SIG-M5 (cell line): ENCODE data around the gene NUTM2E.
"Not testable (repeated sequence)": the region's sequence is repeated elsewhere in the genome, so short reads cannot be mapped to it uniquely, and the experiment has no call there.

Experiments
- DNase-seq: peaks from one replicate; lab custom pipeline; 2025; lab: John Stamatoyannopoulos, UW

NUTM2E gene, protein sequence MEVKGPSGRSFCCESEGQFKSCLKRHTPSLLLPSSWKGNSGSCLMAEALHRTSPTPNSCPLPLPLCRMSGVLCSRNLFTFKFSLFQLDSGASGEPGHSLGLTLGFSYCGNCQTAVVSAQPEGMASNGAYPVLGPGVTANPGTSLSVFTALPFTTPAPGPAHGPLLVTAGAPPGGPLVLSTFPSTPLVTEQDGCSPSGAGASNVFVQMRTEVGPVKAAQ (N-terminal part only)

GRCh38 chr10:79826496-79827215 lies at the start of gene NUTM2E:
Gene NUTM2E (plus strand): TSS chr10:79826739. CDS start chr10:79841741, 15,002 bp downstream.
- not testable (repeated sequence) for DNase-seq

GRCh38 chr10:79777997-79778396 lies 48.5 kb upstream of the NUTM2E start:
- not testable (repeated sequence) for DNase-seq

DNA sequence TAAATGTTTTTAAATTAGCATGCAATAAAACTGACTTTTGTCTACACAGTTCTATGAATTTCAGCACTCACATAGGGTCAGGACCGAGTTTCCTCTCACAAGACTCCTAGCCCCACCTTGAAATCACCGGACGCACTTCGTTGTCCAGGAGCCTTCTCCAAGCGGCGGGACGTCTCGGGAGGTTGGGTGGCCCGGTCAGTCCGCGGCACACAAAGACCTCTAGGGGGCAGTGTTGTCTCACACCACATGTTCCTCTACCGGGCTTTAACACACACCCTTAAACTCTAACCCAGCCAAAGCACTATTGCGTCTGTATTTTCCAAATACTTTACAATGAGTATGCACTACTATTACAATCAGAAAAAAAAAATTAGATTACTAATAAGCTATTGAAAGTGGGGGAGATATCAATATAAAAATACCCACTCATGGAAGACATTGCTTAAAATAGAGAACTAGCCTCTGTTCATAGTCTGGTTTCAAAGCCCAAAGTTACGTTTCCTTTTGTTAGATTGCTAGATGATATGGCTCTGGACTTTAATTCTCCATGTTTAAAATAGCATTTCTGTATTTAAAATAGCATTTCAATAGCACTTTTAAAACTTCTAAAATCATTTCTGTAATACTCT lies 47.1 kb upstream of the NUTM2E start:
- DNase-seq, result not testable (repeated sequence)

DNA sequence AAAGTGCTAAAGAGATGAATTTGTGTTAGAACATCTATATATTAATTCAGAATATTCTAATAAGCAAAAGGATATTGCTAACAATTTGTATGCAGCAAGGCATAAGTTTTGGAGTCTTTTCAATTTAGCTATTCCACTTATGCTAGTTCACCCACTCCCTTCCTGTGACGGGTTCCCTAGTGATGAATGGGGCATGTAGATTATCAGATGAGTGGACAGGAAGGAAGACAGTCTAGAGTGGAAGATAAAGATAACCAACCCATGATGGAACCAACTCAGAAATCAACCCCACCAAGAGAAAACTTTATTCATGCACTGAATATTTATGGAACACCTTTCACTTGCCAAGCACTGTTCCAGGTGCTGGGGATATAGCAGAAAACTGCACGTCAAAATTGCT lies 46.5 kb upstream of the NUTM2E start:
- not testable (repeated sequence) for DNase-seq

DNA sequence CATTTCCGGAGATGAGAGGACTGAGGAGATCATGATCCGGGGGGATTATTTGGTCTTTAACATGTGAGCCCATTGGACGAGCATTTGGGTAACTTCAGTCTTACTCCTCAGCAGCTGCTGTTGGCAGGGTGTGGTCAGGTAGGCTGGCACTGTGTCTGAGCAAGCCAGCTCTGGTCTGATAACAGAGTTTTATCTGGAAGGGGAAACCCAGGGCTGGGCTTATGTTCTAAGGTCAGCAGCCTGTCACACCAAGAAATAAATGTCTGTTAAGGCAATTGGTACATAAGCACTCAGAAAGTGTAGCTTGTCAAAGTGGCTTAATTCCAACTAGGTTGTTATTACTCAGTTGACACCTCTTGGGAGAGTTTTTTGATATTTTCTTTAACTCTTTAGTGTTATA lies 45.0 kb upstream of the NUTM2E start:
- DNase-seq, result not testable (repeated sequence)

DNA sequence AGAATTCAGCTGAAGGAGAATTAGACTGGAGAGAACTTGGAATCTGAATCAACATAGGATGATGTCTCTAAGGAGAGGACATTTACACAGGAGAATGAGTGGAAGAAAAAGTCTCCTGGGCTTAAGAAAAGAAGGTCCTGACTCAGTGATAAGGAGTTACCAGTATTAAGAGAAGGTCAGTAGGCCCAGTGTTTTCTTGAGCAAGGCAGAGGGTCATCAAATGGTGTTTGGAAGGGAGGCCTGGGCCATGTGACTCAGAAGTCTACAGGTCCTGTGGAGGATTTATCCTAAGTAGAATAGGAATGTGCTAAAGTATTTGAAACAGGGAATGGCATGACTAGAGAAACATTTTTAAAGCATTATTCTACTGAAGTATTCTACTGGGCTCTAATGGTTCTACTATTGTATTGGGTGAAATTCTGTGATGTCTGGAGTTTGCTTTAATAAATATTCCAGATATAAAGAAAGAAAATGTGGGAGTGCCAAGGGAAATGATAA lies 39.0 kb upstream of the NUTM2E start:
- DNase-seq, result not testable (repeated sequence)

DNA sequence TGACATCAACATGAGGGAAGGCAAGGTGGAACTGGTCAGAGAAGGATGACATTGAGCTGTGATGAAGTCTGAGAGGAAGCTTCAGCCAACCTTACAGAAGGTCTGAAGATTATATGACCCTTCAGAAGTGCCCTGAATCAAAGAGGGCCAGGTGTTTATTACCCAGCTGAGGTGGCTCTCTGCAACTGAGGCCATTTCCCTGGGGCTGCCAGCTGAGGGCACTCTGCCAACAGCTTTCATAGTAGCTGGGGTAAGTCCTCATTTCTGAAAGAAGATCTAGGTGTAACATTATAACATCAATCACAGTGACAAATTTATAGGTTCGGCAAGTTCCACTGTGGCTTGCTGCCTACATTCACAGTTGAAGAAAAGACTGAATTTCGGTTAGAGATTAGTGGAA lies 37.2 kb upstream of the NUTM2E start:
- DNase-seq, result not testable (repeated sequence)

DNA sequence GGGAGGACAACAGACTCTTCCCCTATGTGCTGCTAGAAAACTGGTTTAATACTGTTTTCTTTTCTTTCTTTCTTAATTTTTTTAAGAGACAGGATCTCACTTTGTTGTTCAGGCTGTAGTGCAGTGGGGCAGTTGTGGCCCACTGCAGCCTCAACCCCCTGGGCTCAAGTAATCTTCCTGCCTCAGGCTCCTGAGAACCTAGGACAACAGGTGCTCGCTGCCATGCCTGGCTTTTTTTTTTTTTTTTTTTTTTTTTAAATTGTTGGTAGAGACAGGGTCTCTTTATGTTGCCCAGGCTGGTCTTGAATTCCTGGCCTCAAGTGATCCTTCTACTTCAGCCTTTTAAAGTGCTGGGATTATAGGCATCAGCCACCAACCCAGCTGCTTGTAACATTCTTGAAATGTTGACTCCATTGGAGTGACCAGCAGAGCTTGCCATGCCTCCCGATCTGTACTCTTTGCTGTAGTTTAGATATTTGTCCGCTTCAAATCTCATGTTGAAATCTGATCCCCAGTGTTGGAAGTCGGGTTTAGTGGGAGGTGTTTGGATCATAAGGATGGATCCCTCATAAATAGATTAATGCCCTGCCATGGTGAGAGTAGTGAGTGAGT lies 34.5 kb upstream of the NUTM2E start:
- not testable (repeated sequence) for DNase-seq

GRCh38 chr10:79799337-79799736 lies 27.2 kb upstream of the NUTM2E start:
- DNase-seq, result not testable (repeated sequence)

DNA sequence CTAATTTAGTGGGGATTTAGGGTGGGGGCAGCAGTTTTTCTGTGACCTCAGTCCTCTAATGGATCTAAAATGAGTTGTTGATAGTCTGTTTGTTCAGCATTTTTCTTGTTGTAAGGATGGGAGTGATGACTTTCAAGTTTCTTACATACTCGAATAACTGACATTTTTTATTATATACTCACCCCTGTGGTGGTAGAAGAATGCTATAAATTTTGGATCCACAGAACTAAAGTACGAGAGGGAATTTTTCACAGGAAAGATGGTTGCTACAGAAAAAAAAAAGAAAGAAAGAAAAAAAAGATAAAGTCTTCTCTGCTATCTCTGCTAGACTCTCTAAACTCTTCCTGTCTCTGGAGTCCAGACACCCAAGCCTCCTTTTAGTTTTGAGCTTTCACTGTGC lies 20.7 kb upstream of the NUTM2E start:
- DNase-seq, result not testable (repeated sequence)

GRCh38 chr10:79811895-79812294 lies 14.6 kb upstream of the NUTM2E start:
- not testable (repeated sequence) for DNase-seq

- DNase-seq, result not testable (repeated sequence)
Measured at GRCh38 chr10:79816290-79816689, 10.2 kb upstream of the NUTM2E start.

GRCh38 chr10:79823387-79823786 lies 3.2 kb upstream of the NUTM2E start:
- DNase-seq, result not testable (repeated sequence)

DNA sequence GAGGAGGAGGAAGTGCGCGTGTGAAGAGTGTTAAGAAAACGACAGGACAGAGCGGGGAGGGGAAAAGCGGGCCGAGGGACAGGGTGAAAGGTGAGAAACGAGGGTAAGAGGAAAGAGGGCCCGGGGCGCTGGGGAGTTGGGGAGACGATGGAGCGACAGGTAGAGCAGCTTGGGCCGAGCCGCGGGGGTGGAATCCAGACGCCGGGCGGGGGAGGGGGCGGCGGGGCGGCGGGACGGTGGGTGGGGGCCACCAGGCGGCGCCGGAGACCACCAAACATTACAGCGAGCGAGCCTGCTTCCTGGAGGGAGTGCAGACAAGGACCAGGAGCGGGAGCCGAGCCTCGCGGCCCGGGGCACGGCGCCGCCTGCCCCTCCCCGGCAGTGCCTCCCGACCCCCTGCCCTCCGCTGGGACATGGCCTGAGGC lies 940 bp upstream of the NUTM2E start:
- DNase-seq, result not testable (repeated sequence)

DNA sequence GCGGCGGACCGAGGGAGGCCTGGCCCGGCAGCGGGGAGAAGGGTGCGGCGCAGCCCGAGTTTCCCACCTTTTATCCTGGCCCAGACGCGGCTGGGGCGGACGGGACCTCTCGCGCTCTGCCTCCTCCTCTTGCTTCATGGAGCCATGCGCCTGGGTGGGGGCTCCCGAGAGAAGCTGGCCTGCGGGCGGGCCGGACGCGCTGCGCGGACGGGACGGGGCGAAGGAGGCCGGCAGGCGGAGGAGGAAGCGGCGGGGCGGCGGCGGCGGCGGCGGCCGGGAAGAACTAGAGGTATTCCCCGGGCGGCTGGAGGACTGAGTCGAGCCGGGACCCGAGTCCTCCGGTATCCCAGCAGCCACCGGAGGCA lies 426 bp upstream of the NUTM2E start:
- not testable (repeated sequence) for DNase-seq

GRCh38 chr10:79833833-79834232 lies 7.3 kb downstream of the NUTM2E start:
- DNase-seq, result not testable (repeated sequence)

GRCh38 chr10:79835891-79836290 lies 9.4 kb downstream of the NUTM2E start:
- DNase-seq, result not testable (repeated sequence)

DNA sequence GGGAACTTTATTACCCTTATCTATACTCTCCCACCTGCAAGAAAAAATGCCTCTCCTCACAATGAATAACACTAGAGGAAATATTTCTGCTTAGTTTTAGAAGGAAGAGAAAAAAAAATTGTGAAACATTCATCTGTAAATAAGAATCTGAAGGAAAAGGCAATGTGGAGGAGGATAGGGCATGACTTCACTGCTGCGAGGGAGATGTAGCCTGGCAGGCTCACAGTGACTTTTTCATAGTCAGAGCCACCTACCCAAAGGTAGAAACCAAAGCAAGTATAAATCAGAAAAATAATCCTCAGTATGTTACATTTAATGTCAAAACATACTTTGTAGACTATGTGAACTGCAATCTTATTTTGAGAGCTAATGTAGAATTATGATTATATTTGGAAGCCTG lies 10.4 kb downstream of the NUTM2E start:
- not testable (repeated sequence) for DNase-seq

GRCh38 chr10:79838441-79838840 lies 11.9 kb downstream of the NUTM2E start:
- DNase-seq, result not testable (repeated sequence)

DNA sequence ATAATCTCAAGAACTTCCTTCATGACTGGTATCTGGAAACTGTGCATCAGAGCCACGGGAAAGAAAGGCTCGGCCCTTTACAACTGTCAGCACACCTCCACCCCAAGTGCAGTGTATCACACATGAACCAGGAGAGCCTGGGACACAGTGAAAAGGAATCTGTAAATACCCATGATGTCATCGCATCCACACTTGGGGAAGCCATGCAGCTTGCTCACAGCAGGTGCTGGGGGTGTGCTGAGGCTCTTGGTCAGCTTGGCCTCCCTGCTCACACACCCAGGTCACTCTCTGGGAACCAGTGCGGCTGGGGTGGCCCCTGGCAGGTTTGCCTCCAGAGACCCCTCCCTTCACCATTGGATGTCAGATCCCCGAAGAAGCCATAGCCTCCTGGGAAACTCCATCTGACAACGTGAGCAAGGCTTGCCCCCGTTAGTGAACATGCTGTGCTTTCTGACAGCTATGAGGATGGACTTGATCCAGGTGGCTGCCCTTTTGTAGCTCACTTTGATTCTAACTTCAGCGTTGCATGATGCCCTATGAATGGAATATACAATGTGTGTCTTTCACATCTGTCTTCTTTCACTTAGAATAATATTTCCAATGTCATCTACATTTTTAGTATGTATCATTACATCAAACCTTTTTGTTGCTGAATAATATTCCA lies 26.8 kb downstream of the NUTM2E start:
- not testable (repeated sequence) for DNase-seq

DNA sequence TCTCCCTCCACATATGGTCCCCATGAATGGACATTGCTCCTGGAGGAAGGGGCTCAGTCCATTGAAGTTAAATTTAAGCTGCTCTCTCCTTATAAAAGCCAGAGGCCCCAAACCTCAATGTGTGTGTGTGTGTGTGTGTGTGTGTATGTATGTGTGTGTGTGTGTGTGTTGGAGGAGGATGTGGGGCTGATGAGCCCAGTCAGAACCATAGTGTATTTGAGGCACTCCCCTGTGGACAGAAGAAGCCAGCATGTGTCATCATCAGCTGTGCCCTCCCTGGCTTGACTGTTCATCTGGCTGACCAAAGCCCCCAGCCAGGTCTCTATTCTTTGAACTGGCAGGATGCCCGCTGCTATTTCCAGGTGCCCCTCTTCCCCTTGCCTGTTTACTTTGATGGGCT lies 35.7 kb downstream of the NUTM2E start:
- DNase-seq, result not testable (repeated sequence)

DNA sequence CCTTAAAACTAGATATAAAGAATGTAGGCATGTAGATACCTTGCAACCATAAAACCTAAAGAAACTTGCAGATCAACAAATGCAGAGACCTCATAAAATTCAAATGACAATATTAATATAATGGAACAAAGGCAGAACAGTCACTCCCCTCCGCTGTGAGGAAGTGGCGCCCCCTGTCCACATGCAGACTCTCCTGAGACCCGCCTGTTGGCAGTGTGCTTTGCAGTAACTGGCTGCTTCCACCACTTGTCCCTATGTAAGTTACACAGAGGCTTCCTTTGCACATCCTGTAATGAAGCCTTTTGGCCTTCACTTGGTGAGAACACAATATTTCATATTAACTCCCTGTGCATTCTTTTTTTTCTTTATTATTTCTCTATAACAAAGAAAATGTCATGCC lies 36.3 kb downstream of the NUTM2E start:
- not testable (repeated sequence) for DNase-seq
